IPS-20b (cell line): ENCODE data around the gene MAPKAP1.

ENCODE experiments used
- H3K27ac ChIP-seq: one replicate; pipeline ENCODE4 v1.5.1; 2013; ENCODE audit warnings: low read length
- H3K27me3 ChIP-seq: 2 replicates; pipeline ENCODE4 v1.6.1; 2013; ENCODE audit warnings: mild to moderate bottlenecking, low read length, inconsistent platforms; ENCODE audit not compliant: insufficient read depth
- H3K36me3 ChIP-seq: 2 replicates; pipeline ENCODE4 v1.6.1; 2013; ENCODE audit warnings: low read depth, mild to moderate bottlenecking, inconsistent platforms, low read length, moderate library complexity; ENCODE audit not compliant: insufficient read depth
- H3K4me1 ChIP-seq: 2 replicates; pipeline ENCODE4 v1.6.1; 2013; ENCODE audit warnings: mild to moderate bottlenecking, control low read depth, inconsistent platforms, low read length, moderate library complexity; ENCODE audit not compliant: insufficient read depth
- H3K4me3 ChIP-seq: 2 replicates; pipeline ENCODE4 v1.5.1; 2013; ENCODE audit warnings: mild to moderate bottlenecking, low read length, inconsistent platforms
- H3K9ac ChIP-seq: 2 replicates; pipeline ENCODE4 v1.6.1; 2013; ENCODE audit warnings: low read depth, mild to moderate bottlenecking, inconsistent platforms, low read length, moderate library complexity
- H3K9me3 ChIP-seq: 2 replicates; pipeline ENCODE4 v1.6.1; 2013; ENCODE audit warnings: mild to moderate bottlenecking, low read depth, low read length, inconsistent platforms; ENCODE audit not compliant: insufficient read depth

The MAPKAP1 gene

DNA sequence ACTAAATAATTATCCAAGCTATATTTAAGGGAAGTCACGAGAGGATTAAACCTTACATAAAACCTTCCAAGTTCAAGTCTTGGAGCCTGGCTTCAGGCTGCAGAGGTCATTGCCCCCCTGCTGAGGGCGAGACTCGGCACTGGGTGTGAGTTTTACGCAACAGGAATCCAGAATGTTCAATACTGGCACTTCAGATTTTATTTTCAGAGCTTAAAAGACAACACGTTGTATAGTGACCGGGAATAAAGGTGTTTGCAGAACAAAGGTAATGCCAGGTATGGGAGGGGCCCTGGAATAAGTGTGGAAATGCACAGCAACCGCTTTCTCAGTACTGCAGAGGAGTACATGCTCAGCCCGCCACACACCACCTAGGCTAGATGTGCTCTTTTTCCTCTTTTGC is 238.4 kb downstream of the MAPKAP1 start:
- no peak overlapping the region for H3K4me3 ChIP-seq
- H3K4me1 ChIP-seq: peaks cover 6% of the 10 kb centered on the region; the same call in 1 of the 2 replicates
- no peak overlapping the region for H3K27ac ChIP-seq
- no peaks in the 10 kb centered on the region for H3K9me3 ChIP-seq
- no peaks in the 10 kb centered on the region for H3K36me3 ChIP-seq
- H3K27me3 ChIP-seq: no peaks in the 10 kb centered on the region
- H3K9ac ChIP-seq: no peak overlapping the region

DNA sequence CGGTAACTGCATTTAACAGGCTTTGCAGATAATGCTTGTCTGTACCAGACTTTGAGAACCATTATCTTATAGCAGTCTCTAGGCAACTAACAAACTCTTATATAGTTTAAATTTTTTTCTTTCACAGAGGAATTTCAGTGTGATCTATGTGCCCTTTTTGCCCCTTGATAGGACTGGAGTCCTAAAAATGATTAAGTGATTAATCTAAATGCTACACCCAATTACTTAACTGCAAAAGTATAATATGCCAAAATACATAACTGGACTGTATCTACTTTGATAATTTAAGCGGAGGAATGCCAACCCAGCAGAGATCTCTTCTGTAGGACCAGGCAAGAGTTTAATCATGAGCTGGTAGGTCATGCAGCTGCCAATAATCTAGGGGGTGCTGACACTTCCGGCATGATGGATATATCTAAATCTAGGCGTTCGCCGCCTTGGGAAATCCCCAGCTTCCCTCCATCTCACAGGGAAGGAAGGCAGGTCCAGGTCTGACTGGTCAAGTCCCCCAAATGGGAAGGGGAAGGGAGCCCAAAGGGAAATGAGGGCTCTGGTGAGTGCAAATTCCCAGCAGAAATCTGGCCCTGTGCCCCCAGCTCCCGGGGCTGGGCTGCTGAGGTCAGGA is 239.8 kb downstream of the MAPKAP1 start:
- Histone ChIP-seq H3K9ac (no peak overlapping the region), H3K36me3 (no peaks in the 10 kb centered on the region), H3K4me3 (no peak overlapping the region), H3K27ac (no peak overlapping the region), H3K9me3 (no peaks in the 10 kb centered on the region), H3K4me1 (no peaks in the 10 kb centered on the region), H3K27me3 (no peaks in the 10 kb centered on the region)

- H3K27ac ChIP-seq: no peak overlapping the region
These were observed 240.6 kb downstream of the MAPKAP1 start for GRCh38 chr9:125466411-125466810.

GRCh38 chr9:125464591-125465385 is 242.2 kb downstream of the MAPKAP1 start:
- H3K27ac ChIP-seq: no peak overlapping the region
- no peak overlapping the region for H3K4me3 ChIP-seq
- H3K27me3 ChIP-seq: no peaks in the 10 kb centered on the region
- H3K36me3 ChIP-seq: 0 out of 2 replicates have a peak, but pooled peaks cover 7% of the 10 kb centered on the region
- no peak overlapping the region for H3K9ac ChIP-seq
- H3K4me1 ChIP-seq: no peaks in the 10 kb centered on the region
- H3K9me3 ChIP-seq: peaks cover 8% of the 10 kb centered on the region

More at GRCh38 chr9:125466411-125466810, 240.6 kb downstream of the MAPKAP1 start:
- no peaks in the 10 kb centered on the region for H3K4me1 ChIP-seq
- H3K36me3 ChIP-seq: no peaks in the 10 kb centered on the region
- no peaks in the 10 kb centered on the region for H3K27me3 ChIP-seq
- no peak overlapping the region for H3K9ac ChIP-seq
- H3K4me3 ChIP-seq: no peak overlapping the region
- H3K9me3 ChIP-seq: no peaks in the 10 kb centered on the region; the same call in 1 of the 2 replicates

GRCh38 chr9:125463926-125464325 is 243.1 kb downstream of the MAPKAP1 start:
- no peak overlapping the region for H3K9ac ChIP-seq

DNA sequence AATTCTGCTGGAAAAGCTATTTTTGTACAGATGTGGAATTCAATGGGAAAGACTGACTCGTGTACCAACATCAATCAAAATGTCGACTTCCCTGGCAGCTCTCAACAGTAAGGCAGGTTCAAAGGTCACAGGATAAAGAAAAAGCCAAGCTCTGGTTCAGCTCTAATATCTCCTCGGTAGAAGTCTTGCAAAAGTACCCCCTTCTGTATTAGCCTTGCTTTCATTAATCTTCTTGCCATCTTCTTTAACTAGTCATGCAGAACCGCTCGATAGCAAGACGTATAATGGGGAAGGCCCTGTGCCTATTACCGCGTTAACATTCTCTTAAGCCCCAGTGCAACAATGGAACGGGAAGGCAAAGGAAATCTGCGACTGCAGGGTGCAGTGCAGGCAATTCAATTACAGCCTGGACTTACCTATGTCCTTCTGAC is 244.1 kb downstream of the MAPKAP1 start:
- Histone ChIP-seq H3K27me3 (no peaks in the 10 kb centered on the region), H3K27ac (no peak overlapping the region), H3K9me3 (peaks cover 10% of the 10 kb centered on the region), H3K36me3 (0 out of 2 replicates have a peak, but pooled peaks cover 9% of the 10 kb centered on the region), H3K9ac (no peak overlapping the region), H3K4me1 (no peaks in the 10 kb centered on the region), H3K4me3 (no peak overlapping the region)

More at GRCh38 chr9:125463926-125464325, 243.1 kb downstream of the MAPKAP1 start:
- 0 out of 2 replicates have a peak, but pooled peaks cover 7% of the 10 kb centered on the region for H3K36me3 ChIP-seq
- peaks cover 9% of the 10 kb centered on the region for H3K9me3 ChIP-seq
- H3K4me3 ChIP-seq: no peak overlapping the region
- H3K4me1 ChIP-seq: no peaks in the 10 kb centered on the region
- H3K27me3 ChIP-seq: no peaks in the 10 kb centered on the region
- H3K27ac ChIP-seq: no peak overlapping the region

- Histone ChIP-seq H3K27ac (no peak overlapping the region), H3K27me3 (no peaks in the 10 kb centered on the region), H3K4me1 (no peaks in the 10 kb centered on the region)
These were observed 245.3 kb downstream of the MAPKAP1 start for GRCh38 chr9:125461636-125462190.

GRCh38 chr9:125460883-125461635 is 245.9 kb downstream of the MAPKAP1 start:
- Histone ChIP-seq H3K27ac (no peak overlapping the region), H3K36me3 (peaks cover 15% of the 10 kb centered on the region; the same call in 1 of the 2 replicates), H3K27me3 (no peaks in the 10 kb centered on the region), H3K9ac (no peak overlapping the region), H3K9me3 (peaks cover 25% of the 10 kb centered on the region), H3K4me1 (no peaks in the 10 kb centered on the region), H3K4me3 (no peak overlapping the region)

More at GRCh38 chr9:125461636-125462190, 245.3 kb downstream of the MAPKAP1 start:
- H3K9me3 ChIP-seq: peaks cover 18% of the 10 kb centered on the region
- no peak overlapping the region for H3K9ac ChIP-seq
- no peak overlapping the region for H3K4me3 ChIP-seq
- H3K36me3 ChIP-seq: peaks cover 12% of the 10 kb centered on the region; the same call in 1 of the 2 replicates

DNA sequence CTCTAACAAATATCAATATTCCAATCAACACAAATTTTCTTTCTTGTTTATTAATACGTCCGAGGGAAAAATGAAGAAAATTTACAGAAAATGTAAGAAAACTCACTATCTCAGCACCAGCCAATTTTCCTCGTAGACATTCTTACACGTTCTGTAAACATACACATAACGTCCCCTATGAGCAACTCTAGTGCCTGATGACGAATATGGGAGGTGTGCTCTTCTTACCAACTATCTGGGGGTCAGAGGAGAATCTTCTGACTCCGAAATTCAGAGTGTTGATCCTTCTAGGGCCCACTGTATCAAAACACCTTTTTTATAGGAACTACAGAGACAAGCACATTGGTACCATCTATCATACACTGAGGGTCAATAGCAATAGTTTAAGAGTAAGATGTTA is 246.7 kb downstream of the MAPKAP1 start:
- Histone ChIP-seq H3K4me3 (no peak overlapping the region), H3K4me1 (no peaks in the 10 kb centered on the region), H3K36me3 (peaks cover 15% of the 10 kb centered on the region; the same call in 1 of the 2 replicates), H3K9ac (no peak overlapping the region), H3K9me3 (peaks cover 30% of the 10 kb centered on the region), H3K27ac (no peak overlapping the region), H3K27me3 (no peaks in the 10 kb centered on the region)

DNA sequence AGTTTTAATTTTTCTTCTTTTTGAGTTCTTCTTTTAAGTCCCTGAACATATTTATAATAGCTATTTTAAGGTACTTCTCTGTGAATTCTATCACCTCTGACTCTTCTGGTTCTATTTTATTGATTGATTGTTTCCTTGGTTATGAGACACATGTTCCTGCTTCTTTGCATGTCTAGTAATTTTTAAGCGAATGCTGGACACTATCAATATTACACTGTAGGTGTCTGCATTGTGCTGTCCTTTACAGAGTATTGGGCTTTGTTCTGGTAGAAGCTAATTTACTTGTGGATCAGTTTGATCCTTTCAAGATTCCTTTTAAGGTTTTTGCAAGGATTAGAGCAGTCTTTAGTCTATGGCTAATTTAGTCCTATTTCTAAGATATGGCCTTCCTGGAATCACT is 249.7 kb downstream of the MAPKAP1 start:
- Histone ChIP-seq H3K4me3 (no peak overlapping the region), H3K27ac (no peak overlapping the region)

GRCh38 chr9:125455876-125456275 is 251.1 kb downstream of the MAPKAP1 start:
- Histone ChIP-seq H3K9me3 (peaks cover 30% of the 10 kb centered on the region), H3K4me3 (no peak overlapping the region), H3K27ac (no peak overlapping the region), H3K27me3 (no peaks in the 10 kb centered on the region), H3K4me1 (no peaks in the 10 kb centered on the region; the same call in 1 of the 2 replicates), H3K9ac (no peak overlapping the region), H3K36me3 (peaks cover 14% of the 10 kb centered on the region; the same call in 1 of the 2 replicates)

More for the DNA sequence above, 249.7 kb downstream of the MAPKAP1 start:
- no peaks in the 10 kb centered on the region for H3K27me3 ChIP-seq
- H3K9me3 ChIP-seq: peaks cover 30% of the 10 kb centered on the region
- H3K36me3 ChIP-seq: peaks cover 15% of the 10 kb centered on the region; the same call in 1 of the 2 replicates
- H3K4me1 ChIP-seq: no peaks in the 10 kb centered on the region; the same call in 1 of the 2 replicates
- no peak overlapping the region for H3K9ac ChIP-seq
